SU-DHL-6 (cell line): ENCODE results near the gene RNF8.

Source experiments
- EZH2phosphoT487 ChIP-seq: fragments of 200-600 bp; sonication (generic), shearing (Covaris generic); conservative IDR thresholded peaks from 2 replicates; pipeline ENCODE4 v1.6.1; 2018; ENCODE audit warnings: mild to moderate bottlenecking, antibody characterized with exemption, low read length, moderate library complexity, mixed read lengths
- TF ChIP-seq, protein P1 (sequence below): fragments of 200-600 bp; sonication (generic); IDR thresholded peaks from one replicate; pipeline ENCODE4 v1.5.1; 2017; ENCODE audit warnings: antibody characterized with exemption, mild to moderate bottlenecking, low read length, moderate library complexity; ENCODE audit not compliant: insufficient read depth, poor library complexity, severe bottlenecking

DNA sequence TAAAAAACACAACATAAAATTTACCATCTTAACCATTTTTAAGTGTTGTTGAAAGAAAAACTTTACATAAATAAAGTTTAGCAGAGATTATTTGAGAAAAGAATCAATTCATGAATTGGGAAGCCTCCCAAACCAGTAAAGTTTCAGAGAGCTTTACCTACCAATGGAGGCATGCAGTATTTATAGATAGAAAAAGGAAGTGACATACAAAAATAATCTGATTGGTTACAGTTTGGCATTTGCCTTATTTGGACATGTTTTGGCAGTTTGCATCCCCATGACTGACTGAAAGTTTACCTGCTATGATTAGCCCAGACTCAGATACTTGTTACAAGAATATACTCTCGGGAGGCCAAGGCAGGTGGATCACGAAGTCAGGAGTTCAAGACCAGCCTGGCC, 75.6 kb downstream of the RNF8 start:
- TF ChIP-seq, protein P1, sequence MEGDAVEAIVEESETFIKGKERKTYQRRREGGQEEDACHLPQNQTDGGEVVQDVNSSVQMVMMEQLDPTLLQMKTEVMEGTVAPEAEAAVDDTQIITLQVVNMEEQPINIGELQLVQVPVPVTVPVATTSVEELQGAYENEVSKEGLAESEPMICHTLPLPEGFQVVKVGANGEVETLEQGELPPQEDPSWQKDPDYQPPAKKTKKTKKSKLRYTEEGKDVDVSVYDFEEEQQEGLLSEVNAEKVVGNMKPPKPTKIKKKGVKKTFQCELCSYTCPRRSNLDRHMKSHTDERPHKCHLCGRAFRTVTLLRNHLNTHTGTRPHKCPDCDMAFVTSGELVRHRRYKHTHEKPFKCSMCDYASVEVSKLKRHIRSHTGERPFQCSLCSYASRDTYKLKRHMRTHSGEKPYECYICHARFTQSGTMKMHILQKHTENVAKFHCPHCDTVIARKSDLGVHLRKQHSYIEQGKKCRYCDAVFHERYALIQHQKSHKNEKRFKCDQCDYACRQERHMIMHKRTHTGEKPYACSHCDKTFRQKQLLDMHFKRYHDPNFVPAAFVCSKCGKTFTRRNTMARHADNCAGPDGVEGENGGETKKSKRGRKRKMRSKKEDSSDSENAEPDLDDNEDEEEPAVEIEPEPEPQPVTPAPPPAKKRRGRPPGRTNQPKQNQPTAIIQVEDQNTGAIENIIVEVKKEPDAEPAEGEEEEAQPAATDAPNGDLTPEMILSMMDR, result no peak
- TF ChIP-seq EZH2phosphoT487, result no peak
